B cell (primary cell): Measurements from ENCODE around the gene TFAP2A. TPM values are rescaled to one million over a fixed set of nuclear protein-coding genes. Genes with fewer than 3 reads are reported as not detected.

Source experiments
- ATAC-seq: fragments of 200-7000 bp; cut with Tn5 transposase; one replicate; pipeline ENCODE4 v1.10.0; 2021; ENCODE audit warnings: low read depth, mild to moderate bottlenecking, moderate number of reproducible peaks, moderate library complexity
- CTCF ChIA-PET: fragments of 350-600 bp; sonication (Branson Sonifier 250); formaldehyde crosslinking; loops from one replicate; lab custom pipeline; 2021; ENCODE audit warnings: antibody characterized with exemption, inconsistent platforms; lab: Charles Lee
- POLR2A ChIA-PET: fragments of 350-600 bp; sonication (Branson Sonifier 250); formaldehyde crosslinking; loops from one replicate; lab custom pipeline; 2021; ENCODE audit warnings: antibody characterized with exemption; lab: Charles Lee
- DNase-seq: peaks from one replicate; pipeline ENCODE4 v3.0.0; 2013
- H2AFZ ChIP-seq: 2 replicates; pipeline ENCODE4 v1.6.1; 2012; ENCODE audit warnings: mild to moderate bottlenecking, low read depth, low read length; ENCODE audit not compliant: insufficient read depth, poor library complexity, severe bottlenecking
- H3K27ac ChIP-seq, 2 donors: 1 replicate in 1 of 2; 2 replicates in 1 of 2; pipeline ENCODE4 v1.5.1; 2012 to 2013; ENCODE audit warnings: low read length in 2 of 2, mild to moderate bottlenecking in 2 of 2, moderate library complexity in 1 of 2
- H3K27me3 ChIP-seq, 4 experiments: fragments of 200-600 bp in 1 of 4; sonication (generic) in 1 of 4; replicated peaks in 1 of 4; 1 replicate in 2 of 4; 2 replicates in 2 of 4; pipeline versions ENCODE4 v1.6.1 to v1.7.0; 2013 to 2016; ENCODE audit warnings: low read length in 3 of 4, mild to moderate bottlenecking in 2 of 4, mixed read lengths in 1 of 4, moderate library complexity in 1 of 4; ENCODE audit not compliant: insufficient read depth in 4 of 4, control insufficient read depth in 3 of 4; ENCODE audit errors: control extremely low read depth in 1 of 4
- H3K36me3 ChIP-seq, 2 experiments: replicated peaks in 1 of 2; 1 replicate in 1 of 2; 2 replicates in 1 of 2; pipeline versions ENCODE4 v1.6.1 to v1.7.1; 2013; ENCODE audit warnings: low read length in 1 of 2; ENCODE audit not compliant: insufficient read depth in 2 of 2, control insufficient read depth in 1 of 2; ENCODE audit errors: control extremely low read depth in 1 of 2, extremely low read depth in 1 of 2
- H3K4me1 ChIP-seq, 2 donors: fragments of 200-600 bp in 1 of 2; sonication (generic) in 1 of 2; 1 replicate in 1 of 2; 2 replicates in 1 of 2; pipeline versions ENCODE4 v1.5.1 to v1.6.1; 2013 to 2017; ENCODE audit warnings: low read length in 2 of 2; ENCODE audit not compliant: control insufficient read depth in 2 of 2, insufficient read depth in 2 of 2
- H3K4me2 ChIP-seq: replicated peaks from 2 replicates; pipeline ENCODE3; 2012; ENCODE audit warnings: mild to moderate bottlenecking, low read depth, low read length; ENCODE audit not compliant: poor library complexity, severe bottlenecking
- H3K4me3 ChIP-seq, 5 experiments: fragments of 200-600 bp in 1 of 5; sonication (generic) in 1 of 5; 1 replicate in 3 of 5; 2 replicates in 2 of 5; pipeline versions ENCODE4 v1.5.1 to v1.7.0; 2011 to 2016; ENCODE audit warnings: low read length in 4 of 5, mild to moderate bottlenecking in 4 of 5, low read depth in 2 of 5, control low read depth in 1 of 5, moderate library complexity in 1 of 5; ENCODE audit not compliant: insufficient read depth in 1 of 5; ENCODE audit errors: control extremely low read depth in 1 of 5, extremely low read depth in 1 of 5
- H3K79me2 ChIP-seq: fragments of 200-600 bp; sonication (generic); one replicate; pipeline ENCODE4 v1.6.0; 2016; ENCODE audit warnings: low read length; ENCODE audit not compliant: control insufficient read depth, insufficient read depth
- H3K9ac ChIP-seq: fragments of 200-600 bp; sonication (generic); 2 replicates; pipeline ENCODE4 v1.6.1; 2017; ENCODE audit warnings: mild to moderate bottlenecking, low read length, moderate library complexity
- H3K9me3 ChIP-seq, 3 donors: one replicate each; pipeline versions ENCODE4 v1.6.1 to v1.7.1; 2013; ENCODE audit warnings: low read length in 2 of 3; ENCODE audit not compliant: control insufficient read depth in 2 of 3, insufficient read depth in 1 of 3; ENCODE audit errors: control extremely low read depth in 1 of 3
- H4K20me1 ChIP-seq: 2 replicates; pipeline ENCODE4 v1.6.0; 2012; ENCODE audit warnings: mild to moderate bottlenecking, low read length; ENCODE audit not compliant: insufficient read depth, control insufficient read depth, poor library complexity, severe bottlenecking
- H3K27ac Mint-ChIP-seq: one replicate; pipeline ENCODE4 v1.8.0; 2021; ENCODE audit warnings: mixed read lengths
- H3K27me3 Mint-ChIP-seq: one replicate; pipeline ENCODE4 v1.8.0; 2021; ENCODE audit warnings: mixed read lengths
- H3K4me1 Mint-ChIP-seq: one replicate; pipeline ENCODE4 v1.8.0; 2021; ENCODE audit warnings: mixed read lengths
- H3K4me3 Mint-ChIP-seq: one replicate; pipeline ENCODE4 v1.8.0; 2021; ENCODE audit warnings: mixed read lengths
- H3K9me3 Mint-ChIP-seq: one replicate; pipeline ENCODE4 v1.8.0; 2022; ENCODE audit warnings: mixed read lengths; ENCODE audit not compliant: insufficient read depth
- CTCF ChIP-seq: fragments of 200-600 bp; IDR thresholded peaks from one replicate; pipeline ENCODE4 v1.8.0; 2022; ENCODE audit warnings: antibody characterized with exemption, mild to moderate bottlenecking
- EZH2 ChIP-seq: IDR thresholded peaks from 2 replicates; pipeline ENCODE4 v1.6.1; 2012; ENCODE audit warnings: borderline replicate concordance, low read depth, mild to moderate bottlenecking, moderate library complexity, low read length; ENCODE audit not compliant: insufficient read depth, poor library complexity, severe bottlenecking
- WGBS: methylation state at CpG from one replicate; pipeline ENCODE4 v1.1.5; 2013; ENCODE audit warnings: missing lambda C conversion rate; ENCODE audit not compliant: insufficient coverage; 5-methylcytosine and 5-hydroxymethylcytosine counted together
- intact Hi-C: fragments of 100-400 bp; cut with micrococcal nuclease; formaldehyde crosslinking; loops from one replicate; pipeline ENCODE4 v1.10.0; 2022
- polyA plus RNA-seq: library from polyadenylated mRNA; depleted of rRNA; stranded (reverse); fragments of >200 nt; gene quantifications from 2 replicates; pipeline ENCODE4 v1.2.3, GENCODE V29; 2012
- total RNA-seq, 2 donors: library from RNA; stranded (reverse); fragments of 120-200 nt in 1 of 2; gene quantifications; 1 replicate in 1 of 2; 2 replicates in 1 of 2; pipeline versions ENCODE4 v1.2.3 to v1.2.4, GENCODE V29; 2013 to 2022

The TFAP2A gene
- total and polyA plus RNA-seq, 2 donors (not counting 1 experiment from before 2014, with no cell fraction given) = not detected

GRCh38 chr6:10401004-10401536, 13.8 kb downstream of the TFAP2A start:
- intact Hi-C loops = loop anchor here (5.0 kb wide), 1 partner anchor 346 kb away; the partner anchor contains the start of gene TMEM14B
- ChIA-PET CTCF (no interaction called here), POLR2A (no interaction called here)
- no peaks in the 10 kb centered on the region for H3K36me3 ChIP-seq
- Mint-ChIP-seq H3K4me3 (no peak overlapping the region), H3K9me3 (peaks cover 16% of the 10 kb centered on the region), H3K4me1 (peaks cover 13% of the 10 kb centered on the region), H3K27me3 (peaks cover 78% of the 10 kb centered on the region), H3K27ac (no peak overlapping the region)
- H3K9me3 ChIP-seq = peaks cover 16 to 34% (median 18%) of the 10 kb centered on the region in 3 donors
- no peak overlapping the region for H3K9ac ChIP-seq
- peaks cover 14 to 15% of the 10 kb centered on the region in 2 donors for H3K4me1 ChIP-seq
- H4K20me1 ChIP-seq = no peaks in the 10 kb centered on the region
- WGBS = 22% methylated on average over 7 of the region's 9 CpGs
- H3K27ac ChIP-seq = no peak overlapping the region
- ATAC-seq (no peak), DNase-seq (no peak)
- no peaks in the 10 kb centered on the region for H3K79me2 ChIP-seq
- no peak overlapping the region for H2AFZ ChIP-seq
- TF ChIP-seq CTCF = no peak
- no peak for TF ChIP-seq EZH2
- H3K4me2 ChIP-seq = no peak overlapping the region
- no peak overlapping the region for H3K4me3 ChIP-seq
- peaks cover 0 to 71% (median 51%) of the 10 kb centered on the region in 4 experiments for H3K27me3 ChIP-seq

- POLR2A ChIA-PET = no interaction called here
- H3K4me1 Mint-ChIP-seq = peaks cover 13% of the 10 kb centered on the region
- no peak for TF ChIP-seq CTCF
- TF ChIP-seq EZH2 = no peak
- Histone ChIP-seq H2AFZ (no peak overlapping the region), H3K27me3 (peaks cover 3 to 77% (median 59%) of the 10 kb centered on the region in 4 experiments), H3K4me3 (no peak overlapping the region), H4K20me1 (no peaks in the 10 kb centered on the region), H3K27ac (no peak overlapping the region), H3K4me1 (peaks cover 14 to 15% of the 10 kb centered on the region in 2 donors), H3K36me3 (no peaks in the 10 kb centered on the region), H3K9ac (no peak overlapping the region), H3K9me3 (peaks cover 16 to 34% (median 19%) of the 10 kb centered on the region in 3 donors), H3K4me2 (no peak overlapping the region), H3K79me2 (no peaks in the 10 kb centered on the region)
- DNase-seq (no peak), ATAC-seq (no peak)
- 63% methylated on average over 3 of the region's 8 CpGs for WGBS
- CTCF ChIA-PET = no interaction called here
- peaks cover 78% of the 10 kb centered on the region for H3K27me3 Mint-ChIP-seq
- intact Hi-C loops = loop anchor here (5.0 kb wide), 1 partner anchor 347 kb away; the partner anchor contains the start of gene TMEM14B
- H3K9me3 Mint-ChIP-seq = peaks cover 11% of the 10 kb centered on the region
- H3K27ac Mint-ChIP-seq = no peak overlapping the region
- H3K4me3 Mint-ChIP-seq = no peak overlapping the region
Observed at GRCh38 chr6:10400330-10400729, 14.5 kb downstream of the TFAP2A start.
